Esophagus squamous epithelium (tissue), 4 donors: Measurements from ENCODE around the gene LAMTOR1.

Source experiments
- CTCF ChIP-seq, 6 experiments: fragments of 450-650 bp in 4 of 6; fragments of 200-600 bp in 2 of 6; sonication (generic) in 2 of 6; IDR thresholded peaks; one replicate each; pipeline ENCODE4 v1.5.1; 2016 to 2019; ENCODE audit warnings: antibody characterized with exemption in 6 of 6, mild to moderate bottlenecking in 4 of 6, moderate library complexity in 4 of 6
- POLR2A ChIP-seq, 4 donors: fragments of 450-650 bp; IDR thresholded peaks; one replicate each; pipeline ENCODE4 v1.6.1; 2017; ENCODE audit warnings: antibody characterized with exemption in 4 of 4, mild to moderate bottlenecking in 4 of 4, moderate library complexity in 3 of 4

DNA sequence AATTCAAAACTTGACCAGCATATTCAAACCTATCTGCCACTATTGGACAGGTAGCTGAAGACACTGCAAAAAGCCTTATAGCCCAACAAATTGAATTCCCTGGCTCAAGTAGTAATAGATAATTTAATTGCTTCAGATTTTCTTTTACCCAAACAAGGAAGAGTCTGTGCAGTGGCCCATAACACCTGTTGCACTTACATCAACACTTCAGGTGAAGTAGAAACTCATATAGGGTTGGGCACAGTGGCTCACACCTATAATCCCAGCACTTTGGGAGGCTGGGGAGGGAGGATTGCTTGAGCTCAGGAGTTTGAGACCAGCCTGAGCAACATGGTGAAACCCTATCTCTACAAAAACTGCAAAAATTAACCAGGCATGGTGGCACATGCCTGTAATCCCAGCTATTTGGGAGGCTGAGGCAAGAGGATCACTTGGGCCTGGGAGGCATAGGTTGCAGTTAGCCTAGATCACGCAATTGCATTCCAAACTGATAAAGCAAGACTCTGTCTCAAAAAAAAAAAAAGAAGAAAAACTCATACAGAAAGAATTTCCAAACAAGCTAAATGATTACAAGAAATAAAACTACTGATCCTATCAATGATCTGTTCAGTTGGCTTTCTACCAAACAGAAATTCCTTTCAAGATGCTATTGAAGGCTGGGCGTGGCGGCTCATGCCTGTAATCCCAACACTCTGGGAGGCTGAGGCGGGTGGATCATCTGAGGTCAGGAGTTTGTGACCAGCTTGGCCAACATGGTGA lies 41.9 kb upstream of the LAMTOR1 start:
- TF ChIP-seq POLR2A (IDR thresholded peaks at IDR 0.05) (no peak), CTCF (IDR thresholded peaks at IDR 0.05) (no peak)
